Placental epithelial cell (primary cell): Measurements from ENCODE around the gene SLC25A48. TPM values are rescaled to one million over a fixed set of nuclear protein-coding genes. Genes with fewer than 3 reads are reported as not detected.

ENCODE experiments used
- small RNA-seq: library from RNA; depleted of rRNA; stranded (forward); fragments of <200 nt; gene quantifications from one replicate; pipeline ENCODE3, GENCODE V24; 2012
- total RNA-seq: library from RNA; depleted of rRNA; stranded (reverse); fragments of >200 nt; gene quantifications from 2 replicates; pipeline ENCODE4 v1.2.3, GENCODE V29; 2012

Gene SLC25A48
- not detected in 2 replicates for total RNA-seq

DNA sequence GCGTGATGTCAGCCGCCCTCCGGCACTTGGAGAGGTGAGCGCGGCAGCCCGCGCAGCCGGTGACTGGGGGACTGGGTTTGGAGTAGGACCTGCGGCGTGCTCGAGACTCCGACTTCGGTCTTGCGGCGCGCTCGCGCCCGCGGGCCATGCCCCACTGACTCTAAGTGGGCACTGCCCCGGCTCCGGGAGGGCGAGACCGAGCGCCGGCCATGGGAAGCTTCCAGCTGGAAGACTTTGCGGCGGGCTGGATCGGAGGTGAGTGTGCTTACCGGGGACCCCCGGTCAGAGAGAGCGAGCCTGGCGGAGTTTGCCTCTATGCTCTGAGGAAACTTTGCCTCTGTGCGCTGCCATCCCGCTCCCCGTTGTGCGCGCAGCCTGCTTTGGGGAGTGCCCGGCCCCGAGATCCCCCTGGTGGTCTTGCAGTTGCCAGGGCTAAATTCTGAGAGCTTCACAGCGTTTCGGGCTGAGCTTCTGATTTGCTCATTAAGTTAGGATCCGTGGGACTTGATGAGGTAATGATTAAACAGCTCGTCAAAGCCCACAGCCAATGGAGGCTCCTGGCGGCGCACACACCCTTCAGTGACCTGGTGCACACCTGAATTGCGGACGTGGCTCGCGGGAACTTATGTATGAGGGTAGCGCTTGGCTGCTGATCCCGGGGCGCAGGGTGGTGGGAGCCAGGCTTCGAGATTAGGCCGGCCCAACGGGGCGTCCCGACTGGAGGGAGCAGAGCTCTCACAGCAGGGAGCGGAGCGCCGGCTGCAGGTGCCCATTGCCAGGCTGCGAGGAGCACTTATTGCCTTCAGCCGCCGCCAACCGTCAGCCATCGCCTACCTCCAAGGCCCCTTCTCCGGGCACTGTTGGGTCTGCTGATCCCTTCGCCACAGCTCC lies at the start of gene SLC25A48:
SLC25A48 (plus strand) TSS at position 25 of the 891 bp plus-strand sequence; CDS start at position 210, 185 bp downstream.

DNA sequence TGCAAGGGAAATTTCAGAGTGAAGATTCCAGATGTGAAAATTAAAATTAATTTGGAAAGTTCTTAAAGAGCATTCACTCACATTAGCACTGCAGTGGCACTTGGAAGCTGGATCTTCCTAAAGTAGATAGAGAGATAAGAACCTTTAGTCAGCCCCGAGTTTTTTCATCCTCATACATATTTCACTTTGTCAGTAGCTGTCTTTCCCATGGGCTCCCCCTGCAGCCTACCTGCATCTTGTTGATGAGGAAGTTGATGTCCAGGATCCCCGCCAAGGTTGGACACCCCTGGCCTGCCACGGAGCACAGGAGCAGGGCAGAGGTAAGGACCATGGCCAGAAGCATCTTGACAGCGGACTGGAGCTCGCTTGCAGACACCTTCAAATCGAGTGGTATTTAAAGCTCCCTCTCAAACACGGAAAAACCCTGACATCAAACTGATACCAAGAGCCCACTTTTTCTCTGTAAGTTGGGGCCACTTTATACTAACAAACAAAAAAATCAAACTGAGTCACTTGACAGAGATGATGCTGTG lies 61.1 kb downstream of the SLC25A48 start, which contains the start of gene IL9:
IL9 (minus strand) TSS at position 368 of the 533 bp plus-strand sequence; CDS start at position 343, 25 bp downstream.

Small RNA genes within 50 kb of the gene (small RNA-seq; reads per million reads assigned to genes)
- not detected for gene MIR5692C1

Other genes with a start within 250 kb of the SLC25A48 start
- gene IL9, start 61.2 kb downstream of the SLC25A48 start, total RNA-seq: not detected in 2 replicates
- not detected in 2 replicates for gene LECT2, start 120.3 kb downstream of the SLC25A48 start, total RNA-seq
- gene TGFBI, start 194.3 kb downstream of the SLC25A48 start, total RNA-seq: 6,762 and 7,523 TPM in 2 replicates